OCI-LY7 (cell line): Measurements from ENCODE around the gene OR4X2. TPM values are rescaled to one million over a fixed set of nuclear protein-coding genes. Genes with fewer than 3 reads are reported as not detected.

Source experiments
- BruUV-seq: library from RNA; stranded (reverse); fragments of 400-500 nt; replicated peaks from 2 replicates; lab custom pipeline; 2021; lab: Mats Ljungman, UMichigan
- CTCF ChIA-PET: fragments of 300-600 bp; sonication (Branson Sonifier 250); formaldehyde crosslinking; loops from one replicate; lab custom pipeline; 2022; ENCODE audit warnings: antibody characterized with exemption; ENCODE audit not compliant: unreplicated experiment; lab: Charles Lee
- POLR2A ChIA-PET: fragments of 300-600 bp; sonication (Branson Sonifier 250); formaldehyde crosslinking; loops from one replicate; lab custom pipeline; 2022; ENCODE audit warnings: antibody characterized with exemption; lab: Charles Lee
- DNase-seq: peaks from one replicate; pipeline ENCODE4 v3.0.0-alpha.2; 2015; ENCODE audit warnings: low spot score
- H2AFZ ChIP-seq: fragments of 200-600 bp; sonication (generic), shearing (Covaris generic); 2 replicates; pipeline ENCODE4 v1.6.1; 2014; ENCODE audit warnings: mild to moderate bottlenecking, antibody characterized with exemption, low read length, moderate library complexity
- H3K27ac ChIP-seq: fragments of 200-600 bp; sonication (generic); 2 replicates; pipeline ENCODE4 v1.5.1; 2014; ENCODE audit warnings: mixed run types, low read depth, mild to moderate bottlenecking, moderate library complexity, low read length, inconsistent platforms; ENCODE audit not compliant: poor library complexity, severe bottlenecking
- H3K36me3 ChIP-seq: fragments of 200-600 bp; sonication (generic); 2 replicates; pipeline ENCODE4 v1.6.1; 2014; ENCODE audit warnings: mild to moderate bottlenecking, antibody characterized with exemption, low read length, moderate library complexity, mixed read lengths; ENCODE audit not compliant: insufficient read depth
- H3K4me1 ChIP-seq: fragments of 200-600 bp; sonication (generic); 2 replicates; pipeline ENCODE4 v1.5.1; 2014; ENCODE audit warnings: mild to moderate bottlenecking, low read length; ENCODE audit not compliant: insufficient read depth, poor library complexity, severe bottlenecking
- H3K4me2 ChIP-seq: fragments of 200-600 bp; sonication (generic); 2 replicates; pipeline ENCODE4 v1.6.1; 2014; ENCODE audit warnings: mild to moderate bottlenecking, low read length
- H3K4me3 ChIP-seq: fragments of 200-600 bp; sonication (generic); 2 replicates; pipeline ENCODE4 v1.5.1; 2014; ENCODE audit warnings: mild to moderate bottlenecking, low read depth, low read length; ENCODE audit not compliant: poor library complexity, severe bottlenecking
- H3K79me2 ChIP-seq: fragments of 200-600 bp; sonication (generic); 2 replicates; pipeline ENCODE4 v1.6.1; 2016; ENCODE audit warnings: low read depth, mild to moderate bottlenecking, low read length, moderate library complexity, mixed read lengths; ENCODE audit not compliant: insufficient read depth
- H3K9me2 ChIP-seq: fragments of 200-600 bp; sonication (generic); 2 replicates; pipeline ENCODE4 v1.6.1; 2016; ENCODE audit warnings: mild to moderate bottlenecking, low read length, mixed read lengths; ENCODE audit not compliant: insufficient read depth
- H3K9me3 ChIP-seq: fragments of 200-600 bp; sonication (generic); 2 replicates; pipeline ENCODE4 v1.6.1; 2014; ENCODE audit warnings: mild to moderate bottlenecking, mixed run types, low read length, mixed read lengths
- H4K20me1 ChIP-seq: fragments of 200-600 bp; sonication (generic); 2 replicates; pipeline ENCODE4 v1.6.1; 2014; ENCODE audit warnings: mild to moderate bottlenecking, antibody characterized with exemption, low read length, moderate library complexity, mixed read lengths; ENCODE audit not compliant: insufficient read depth
- EZH2phosphoT487 ChIP-seq: fragments of 200-600 bp; sonication (generic); IDR thresholded peaks from 2 replicates; pipeline ENCODE4 v1.6.1; 2018; ENCODE audit warnings: low read depth, borderline replicate concordance, mild to moderate bottlenecking, mixed run types, antibody characterized with exemption, low read length, moderate library complexity, mixed read lengths
- intact Hi-C: fragments of 100-400 bp; cut with micrococcal nuclease; formaldehyde crosslinking; loops from one replicate; pipeline ENCODE4 v1.10.0; 2022; ENCODE audit not compliant: unreplicated experiment
- total RNA-seq, 2 experiments: library from RNA; depleted of rRNA in 1 of 2; stranded (reverse); fragments of >200 nt in 1 of 2; shearing (Covaris generic) in 1 of 2; gene quantifications; 2 replicates each; pipeline ENCODE4 v1.2.3, GENCODE V29; 2014 to 2022
- TF ChIP-seq, protein P1 (sequence below): fragments of 200-600 bp; sonication (generic); conservative IDR thresholded peaks from 2 replicates; pipeline ENCODE4 v1.5.1; 2014; ENCODE audit warnings: mild to moderate bottlenecking, antibody characterized with exemption, low read length, moderate library complexity, mixed read lengths

OR4X2 gene
- total RNA-seq, 2 experiments from 2014 or later, result not detected

- no peak for TF ChIP-seq EZH2phosphoT487
- TF ChIP-seq, protein P1, sequence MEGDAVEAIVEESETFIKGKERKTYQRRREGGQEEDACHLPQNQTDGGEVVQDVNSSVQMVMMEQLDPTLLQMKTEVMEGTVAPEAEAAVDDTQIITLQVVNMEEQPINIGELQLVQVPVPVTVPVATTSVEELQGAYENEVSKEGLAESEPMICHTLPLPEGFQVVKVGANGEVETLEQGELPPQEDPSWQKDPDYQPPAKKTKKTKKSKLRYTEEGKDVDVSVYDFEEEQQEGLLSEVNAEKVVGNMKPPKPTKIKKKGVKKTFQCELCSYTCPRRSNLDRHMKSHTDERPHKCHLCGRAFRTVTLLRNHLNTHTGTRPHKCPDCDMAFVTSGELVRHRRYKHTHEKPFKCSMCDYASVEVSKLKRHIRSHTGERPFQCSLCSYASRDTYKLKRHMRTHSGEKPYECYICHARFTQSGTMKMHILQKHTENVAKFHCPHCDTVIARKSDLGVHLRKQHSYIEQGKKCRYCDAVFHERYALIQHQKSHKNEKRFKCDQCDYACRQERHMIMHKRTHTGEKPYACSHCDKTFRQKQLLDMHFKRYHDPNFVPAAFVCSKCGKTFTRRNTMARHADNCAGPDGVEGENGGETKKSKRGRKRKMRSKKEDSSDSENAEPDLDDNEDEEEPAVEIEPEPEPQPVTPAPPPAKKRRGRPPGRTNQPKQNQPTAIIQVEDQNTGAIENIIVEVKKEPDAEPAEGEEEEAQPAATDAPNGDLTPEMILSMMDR, result no peak
- ChIA-PET CTCF (no interaction called here), POLR2A (no interaction called here)
- no peak for DNase-seq
- no TSS peak for BruUV-seq
- Histone ChIP-seq H3K79me2 (no peaks in the 10 kb centered on the region), H4K20me1 (no peaks in the 10 kb centered on the region), H3K9me2 (no peaks in the 10 kb centered on the region), H3K36me3 (no peaks in the 10 kb centered on the region), H3K27ac (no peak overlapping the region), H2AFZ (no peak overlapping the region), H3K9me3 (no peaks in the 10 kb centered on the region), H3K4me1 (no peaks in the 10 kb centered on the region), H3K4me2 (no peak overlapping the region), H3K4me3 (no peak overlapping the region)
- intact Hi-C loops, result no loop called here
These were observed 16.7 kb downstream of the OR4X2 start for GRCh38 chr11:48261600-48261999.

DNA sequence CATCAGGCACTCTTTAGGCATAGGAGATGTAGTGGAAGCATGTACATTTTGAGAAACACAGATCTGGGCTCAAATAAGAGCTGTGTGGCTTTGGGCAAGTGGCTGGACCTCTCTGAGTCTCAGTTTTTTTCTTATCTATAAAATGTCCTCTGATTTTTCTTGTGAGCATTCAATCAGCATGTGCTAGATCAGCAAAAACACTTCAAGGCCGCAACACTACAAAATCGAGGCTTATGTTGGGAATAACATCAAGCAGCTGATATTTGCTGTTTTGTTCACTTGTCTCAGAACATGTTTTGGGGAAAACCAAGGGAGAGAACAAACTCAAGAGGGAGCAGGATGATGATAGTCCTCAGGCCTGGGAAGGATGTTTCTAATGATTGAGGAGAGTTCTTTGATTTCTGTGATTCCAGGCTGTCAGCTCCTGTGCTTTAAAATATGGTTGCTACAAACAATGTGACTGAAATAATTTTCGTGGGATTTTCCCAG is 18.6 kb downstream of the OR4X2 start, which contains the start of gene OR4X1:
Gene OR4X1 (plus strand): TSS at position 439 of the 489 bp plus-strand sequence. CDS start 0 bp downstream, at position 439.
- Histone ChIP-seq H3K4me2 (no peak within 1 kb of the TSS), H3K9me3 (no peaks in the 10 kb centered on the region), H3K36me3 (no peaks in the 10 kb centered on the region), H4K20me1 (no peaks in the 10 kb centered on the region), H3K4me1 (no peaks in the 10 kb centered on the region), H2AFZ (no peak within 1 kb of the TSS), H3K27ac (no peak within 1 kb of the TSS), H3K9me2 (no peaks in the 10 kb centered on the region), H3K4me3 (no peak within 1 kb of the TSS), H3K79me2 (no peaks in the 10 kb centered on the region)
- ChIA-PET POLR2A (interaction anchor here (0.7 kb wide), 1 partner anchor 26 kb away, joined by 3 read pairs; no protein-coding TSS in a partner anchor), CTCF (no interaction called here)
- no peak for DNase-seq
- intact Hi-C loops, result no loop called here
- no TSS peak for BruUV-seq
- no peak for TF ChIP-seq EZH2phosphoT487
- TF ChIP-seq, protein P1, result no peak

DNA sequence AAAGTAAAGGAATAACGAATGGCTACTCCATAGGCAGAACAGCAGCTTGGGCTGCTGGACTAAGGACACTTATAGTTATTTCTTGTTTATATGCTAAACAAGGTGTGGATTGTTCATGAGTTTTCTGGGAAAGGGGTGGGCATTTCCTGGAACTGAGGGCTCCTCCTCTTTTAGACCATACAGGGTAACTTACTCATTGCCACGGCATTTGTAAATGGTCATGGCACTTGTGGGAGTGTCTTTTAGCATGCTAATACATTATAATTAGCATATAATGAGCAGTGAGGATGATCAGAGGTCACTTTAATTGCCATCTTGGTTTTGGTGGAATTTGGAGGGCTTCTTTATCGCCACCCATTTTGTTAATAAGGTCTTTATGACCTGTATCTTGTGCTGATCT is 25.7 kb downstream of the OR4X2 start:
- TF ChIP-seq, protein P1, result no peak
- TF ChIP-seq EZH2phosphoT487, result no peak
- Histone ChIP-seq H3K4me2 (no peak overlapping the region), H3K79me2 (no peaks in the 10 kb centered on the region), H3K27ac (no peak overlapping the region), H3K4me1 (no peaks in the 10 kb centered on the region), H3K9me2 (no peaks in the 10 kb centered on the region), H3K36me3 (no peaks in the 10 kb centered on the region), H2AFZ (no peak overlapping the region), H4K20me1 (no peaks in the 10 kb centered on the region), H3K9me3 (no peaks in the 10 kb centered on the region), H3K4me3 (no peak overlapping the region)
- no TSS peak for BruUV-seq
- intact Hi-C loops, result no loop called here
- CTCF ChIA-PET, result no interaction called here
- no peak for DNase-seq
- POLR2A ChIA-PET, result no interaction called here
